ENCODE measurements around the gene ALPK3.
A peak's percentile ranks its signal among the peaks of the same experiment; 100 is the strongest.
"Not testable (repeated sequence)": the region's sequence is repeated elsewhere in the genome, so short reads cannot be mapped to it uniquely, and the experiment has no call there.

- peak; percentile 92 for TF ChIP-seq CTCF (IDR thresholded peaks at IDR 0.05)
- not testable (repeated sequence) for TF ChIP-seq ZFX (IDR thresholded peaks at IDR 0.05; ENCODE audit: borderline replicate concordance)
Measured at GRCh38 chr15:84845631-84846030, 28.5 kb downstream of the ALPK3 start.

Data from 22Rv1 (cell line).